ENCODE results near the gene PEX16. TPM values are rescaled to one million over a fixed set of nuclear protein-coding genes. Genes with fewer than 3 reads are reported as not detected.
A peak's percentile ranks its signal among the peaks of the same experiment; 100 is the strongest.

PEX16 gene
- polyA plus RNA-seq (2012; ENCODE audit: low read depth, missing spikeins), result 30.0 TPM

DNA sequence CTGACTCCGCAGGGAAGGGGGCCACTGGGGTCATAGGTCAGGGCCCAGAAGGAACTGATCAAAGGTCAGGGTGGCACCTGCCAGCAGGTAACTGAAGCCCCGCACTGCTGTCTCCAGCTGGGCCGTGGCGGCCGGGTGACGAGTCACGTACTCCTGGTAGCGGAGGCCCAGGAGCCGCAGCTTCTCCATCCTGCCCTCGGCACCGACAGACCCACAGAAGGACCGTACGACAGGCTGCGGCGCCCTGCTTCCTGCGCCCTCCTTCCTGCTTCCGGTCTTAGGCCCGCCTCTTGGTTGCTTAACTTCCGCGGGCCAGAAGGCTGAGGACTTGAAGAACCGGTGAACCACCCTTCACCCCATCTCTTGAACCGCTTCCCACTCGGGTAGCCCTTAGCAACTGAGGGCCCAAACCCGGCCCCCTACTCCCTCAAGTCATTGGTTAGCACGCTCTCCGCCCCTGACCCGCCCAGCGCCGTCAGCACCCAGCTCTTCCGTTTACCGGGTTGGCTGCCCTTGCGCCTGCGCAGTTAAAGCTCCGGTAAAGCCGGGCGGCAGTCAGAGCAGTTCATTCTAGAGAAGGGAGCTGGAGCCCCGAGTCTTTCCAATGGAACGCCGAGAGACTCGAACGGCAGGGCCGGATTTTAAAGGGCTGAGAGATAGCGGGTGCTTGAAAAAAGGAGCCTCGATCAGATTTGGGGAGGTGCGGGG is at the start of gene PEX16:
TSS of gene PEX16 (minus strand) at position 255 of the 708 bp plus-strand sequence. CDS start at position 189, 66 bp downstream.
- DNase-seq (ENCODE audit: insufficient read length, low spot score) (peak; percentile 98), FAIRE-seq (peak; percentile 92)
- no peak for TF ChIP-seq PAX5 (IDR thresholded peaks at IDR 0.05; ENCODE audit: insufficient read depth, low read length, severe bottlenecking)
- peak; percentile 91 for TF ChIP-seq POLR2A (IDR thresholded peaks at IDR 0.05; ENCODE audit: low read depth, low read length)
- peak; percentile 76 for TF ChIP-seq TAF1 (IDR thresholded peaks at IDR 0.05; ENCODE audit: low read depth, low read length)
- 0 out of 2 replicates have a peak, but pooled peaks have one; percentile 12 for TF ChIP-seq POU2F2 (IDR thresholded peaks at IDR 0.05; ENCODE audit: low read depth, low read length)
- TF ChIP-seq POLR2AphosphoS5 (IDR thresholded peaks at IDR 0.05; ENCODE audit: low read depth, low read length), result peak; percentile 95

DNA sequence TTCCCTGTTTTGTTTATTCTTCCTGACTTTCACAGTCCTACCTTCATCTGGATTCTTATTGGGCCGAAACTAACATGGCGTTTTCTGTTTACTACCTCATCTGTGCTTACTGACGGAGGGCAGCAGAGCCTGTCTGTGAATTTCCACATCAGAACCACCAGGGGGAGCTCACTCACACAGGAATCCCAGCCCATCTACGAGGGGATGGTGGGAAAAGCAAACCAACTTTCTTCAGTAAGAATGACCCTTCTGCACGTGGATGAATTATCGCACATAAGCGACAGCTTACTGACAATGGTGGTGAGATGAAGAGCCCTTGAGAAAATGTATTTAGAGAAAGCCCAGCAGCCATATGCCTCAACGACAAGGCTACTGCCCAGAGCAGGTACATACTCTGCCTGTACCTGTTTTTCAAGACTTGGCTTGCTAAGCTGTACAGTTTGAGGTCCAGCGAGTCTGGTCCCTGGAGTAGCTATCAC is 47.3 kb upstream of the PEX16 start:
- TF ChIP-seq TAF1 (IDR thresholded peaks at IDR 0.05; ENCODE audit: low read depth, low read length), result no peak
- TF ChIP-seq SPI1 (IDR thresholded peaks at IDR 0.05; ENCODE audit: low read depth, low read length), result no peak
- FAIRE-seq, result peak; percentile 98
- DNase-seq (ENCODE audit: insufficient read length, low spot score), result peak; percentile 36

DNA sequence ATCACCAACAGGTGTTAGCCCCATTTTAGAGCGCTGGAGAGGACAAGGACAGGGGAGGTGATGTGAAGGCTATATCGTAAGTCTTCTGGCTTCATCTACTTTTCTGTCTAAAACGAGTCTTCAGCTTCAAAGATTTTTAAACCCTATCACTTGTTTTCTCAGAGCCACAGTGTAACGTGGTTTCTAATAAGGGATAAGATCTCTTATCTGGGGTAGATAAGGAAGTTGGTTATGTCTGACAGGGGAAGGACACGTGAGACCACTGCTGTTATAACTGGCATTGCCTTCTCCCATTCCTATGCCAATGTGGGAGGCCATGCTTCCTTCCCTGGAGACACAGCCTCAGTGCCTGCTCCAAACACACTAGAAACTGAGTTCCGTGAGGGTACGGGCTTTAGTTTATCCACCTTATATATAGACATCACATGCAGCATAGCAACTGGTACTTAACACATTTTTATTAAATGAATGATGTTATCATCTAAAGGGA is 44.1 kb upstream of the PEX16 start:
- DNase-seq (ENCODE audit: insufficient read length, low spot score), result no peak
- TF ChIP-seq TAF1 (IDR thresholded peaks at IDR 0.05; ENCODE audit: low read depth, low read length), result no peak
- TF ChIP-seq PAX5 (IDR thresholded peaks at IDR 0.05; ENCODE audit: insufficient read depth, low read length, severe bottlenecking), result no peak
- no peak for TF ChIP-seq POU2F2 (IDR thresholded peaks at IDR 0.05; ENCODE audit: low read depth, low read length)
- no peak for TF ChIP-seq SPI1 (IDR thresholded peaks at IDR 0.05; ENCODE audit: low read depth, low read length)
- no peak for TF ChIP-seq POLR2AphosphoS5 (IDR thresholded peaks at IDR 0.05; ENCODE audit: low read depth, low read length)
- no peak for TF ChIP-seq POLR2A (IDR thresholded peaks at IDR 0.05; ENCODE audit: low read depth, low read length)
- FAIRE-seq, result peak; percentile 45

DNA sequence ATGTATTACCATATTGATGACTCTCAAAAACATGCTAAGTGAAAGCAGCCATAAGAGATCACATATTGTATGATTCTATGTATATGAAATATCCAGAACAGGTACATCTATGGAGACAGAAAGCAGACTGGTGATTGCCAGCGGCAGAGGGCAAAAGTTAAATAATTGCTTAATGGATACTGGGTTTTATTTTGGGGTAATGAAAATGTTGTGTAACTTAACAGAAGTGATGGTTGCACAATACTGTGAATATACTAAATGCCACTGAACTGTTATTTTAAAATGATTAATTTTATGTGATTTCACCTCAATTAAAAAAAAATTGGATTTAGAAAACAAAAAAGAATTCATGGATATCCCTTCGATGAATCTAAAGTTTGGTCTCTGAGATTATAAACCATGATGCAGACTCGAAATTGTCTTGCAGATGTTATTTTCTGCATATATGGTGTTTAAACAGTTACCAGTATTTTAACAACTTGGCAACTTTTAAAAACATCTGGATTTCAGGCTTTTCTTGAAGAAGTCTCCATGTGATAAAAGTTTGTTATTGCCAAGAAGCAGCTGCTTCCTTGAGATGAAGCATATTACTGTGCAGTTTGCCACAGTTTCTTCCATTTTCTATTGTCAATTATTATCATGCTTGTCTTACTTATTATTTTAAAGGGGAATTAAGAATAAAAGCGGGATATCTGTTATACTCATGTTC is 42.9 kb upstream of the PEX16 start:
- TF ChIP-seq SPI1 (IDR thresholded peaks at IDR 0.05; ENCODE audit: low read depth, low read length) (no peak), TAF1 (IDR thresholded peaks at IDR 0.05; ENCODE audit: low read depth, low read length) (no peak), PAX5 (IDR thresholded peaks at IDR 0.05; ENCODE audit: insufficient read depth, low read length, severe bottlenecking) (no peak), POLR2AphosphoS5 (IDR thresholded peaks at IDR 0.05; ENCODE audit: low read depth, low read length) (no peak), POU2F2 (IDR thresholded peaks at IDR 0.05; ENCODE audit: low read depth, low read length) (no peak), POLR2A (IDR thresholded peaks at IDR 0.05; ENCODE audit: low read depth, low read length) (no peak)
- FAIRE-seq, result no peak

DNA sequence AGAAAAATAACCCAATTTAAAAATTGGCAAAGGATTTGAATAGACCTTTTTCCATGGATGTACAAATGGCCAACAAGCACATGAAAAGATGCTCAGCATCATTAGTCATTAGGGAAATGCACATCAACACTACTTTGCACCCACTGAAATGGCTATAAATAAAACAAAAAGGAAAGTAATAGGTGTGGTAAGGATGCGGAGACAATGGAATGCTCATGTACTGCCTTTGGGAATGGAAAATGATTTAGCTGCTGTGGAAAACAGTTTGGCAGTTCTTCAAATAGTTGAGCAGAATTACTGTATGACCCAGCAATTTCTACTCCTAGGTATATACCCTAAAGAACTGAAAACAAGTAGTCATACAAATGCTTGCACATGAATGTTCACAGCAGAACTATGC is 42.2 kb upstream of the PEX16 start:
- FAIRE-seq (peak; percentile 20), DNase-seq (ENCODE audit: insufficient read length, low spot score) (no peak)
- TF ChIP-seq POLR2A (IDR thresholded peaks at IDR 0.05; ENCODE audit: low read depth, low read length) (no peak), SPI1 (IDR thresholded peaks at IDR 0.05; ENCODE audit: low read depth, low read length) (no peak), PAX5 (IDR thresholded peaks at IDR 0.05; ENCODE audit: insufficient read depth, low read length, severe bottlenecking) (no peak), TAF1 (IDR thresholded peaks at IDR 0.05; ENCODE audit: low read depth, low read length) (no peak), POLR2AphosphoS5 (IDR thresholded peaks at IDR 0.05; ENCODE audit: low read depth, low read length) (no peak), POU2F2 (IDR thresholded peaks at IDR 0.05; ENCODE audit: low read depth, low read length) (no peak)

More for the DNA sequence above, 42.9 kb upstream of the PEX16 start:
- no peak for DNase-seq (ENCODE audit: insufficient read length, low spot score)

DNA sequence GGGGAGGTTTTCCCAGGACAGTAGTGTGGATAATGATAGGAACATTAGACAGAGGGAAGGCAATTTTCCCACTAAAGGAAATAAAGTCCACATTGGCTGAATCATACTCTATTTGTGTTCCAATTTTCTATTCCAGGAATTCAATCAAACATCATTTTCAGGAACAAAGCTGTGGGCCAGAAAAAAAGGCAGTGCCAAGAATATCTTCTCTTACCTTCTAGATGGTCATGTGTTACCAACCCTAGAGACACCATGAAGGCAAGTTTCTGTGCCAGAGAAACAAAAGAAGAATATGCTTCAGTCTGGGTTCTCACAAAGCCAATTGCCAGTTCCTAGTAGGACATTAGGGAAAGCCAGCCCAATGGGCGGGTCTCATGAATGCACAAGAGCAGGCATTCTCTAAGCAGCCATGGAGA is 32.3 kb upstream of the PEX16 start:
- TF ChIP-seq SPI1 (IDR thresholded peaks at IDR 0.05; ENCODE audit: low read depth, low read length) (no peak), POLR2AphosphoS5 (IDR thresholded peaks at IDR 0.05; ENCODE audit: low read depth, low read length) (no peak), POLR2A (IDR thresholded peaks at IDR 0.05; ENCODE audit: low read depth, low read length) (no peak), POU2F2 (IDR thresholded peaks at IDR 0.05; ENCODE audit: low read depth, low read length) (no peak), PAX5 (IDR thresholded peaks at IDR 0.05; ENCODE audit: insufficient read depth, low read length, severe bottlenecking) (no peak), TAF1 (IDR thresholded peaks at IDR 0.05; ENCODE audit: low read depth, low read length) (no peak)
- FAIRE-seq, result no peak
- no peak for DNase-seq (ENCODE audit: insufficient read length, low spot score)

DNA sequence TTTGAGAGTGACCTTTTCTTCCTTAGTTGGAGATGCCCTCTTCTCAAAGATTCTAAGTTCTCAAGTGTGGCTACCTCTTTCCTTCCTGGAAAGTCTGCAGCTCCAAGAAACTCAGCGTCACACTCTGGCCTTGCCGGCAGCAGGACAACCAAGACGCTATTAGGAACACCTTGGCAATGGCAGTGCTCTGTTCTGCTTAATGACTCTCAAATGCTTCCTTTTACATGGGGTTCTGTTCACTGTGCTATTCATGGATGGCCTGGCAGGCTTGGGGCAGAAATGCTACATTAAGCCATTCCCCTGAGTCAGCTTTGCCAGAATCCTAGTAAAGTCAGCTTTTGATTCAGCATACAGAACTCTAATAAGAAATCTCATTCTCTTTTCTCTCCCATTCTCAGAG is 30.7 kb upstream of the PEX16 start:
- FAIRE-seq (no peak), DNase-seq (ENCODE audit: insufficient read length, low spot score) (no peak)
- TF ChIP-seq POU2F2 (IDR thresholded peaks at IDR 0.05; ENCODE audit: low read depth, low read length), result no peak

DNA sequence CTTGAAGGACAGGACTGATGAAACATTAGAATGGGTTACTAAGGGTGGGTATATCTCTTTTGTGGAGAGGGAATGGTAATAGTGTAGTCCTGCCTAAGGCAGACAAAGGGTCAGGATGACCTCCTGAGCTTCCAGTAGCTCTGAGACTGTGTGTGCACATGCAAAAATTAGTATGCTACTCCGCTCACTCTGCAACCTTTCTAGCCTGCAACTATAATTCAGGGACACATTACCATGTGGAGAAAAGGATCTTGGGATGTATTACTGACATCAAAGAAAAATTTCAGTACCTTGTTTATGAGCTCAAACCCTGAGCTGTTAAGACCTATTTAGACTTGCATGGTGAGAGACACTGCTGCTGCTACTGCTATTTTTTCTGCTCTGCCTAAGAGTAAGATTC is 30.2 kb upstream of the PEX16 start:
- no peak for DNase-seq (ENCODE audit: insufficient read length, low spot score)
- TF ChIP-seq POLR2AphosphoS5 (IDR thresholded peaks at IDR 0.05; ENCODE audit: low read depth, low read length), result no peak
- TF ChIP-seq POLR2A (IDR thresholded peaks at IDR 0.05; ENCODE audit: low read depth, low read length), result no peak
- TF ChIP-seq SPI1 (IDR thresholded peaks at IDR 0.05; ENCODE audit: low read depth, low read length), result no peak
- TF ChIP-seq TAF1 (IDR thresholded peaks at IDR 0.05; ENCODE audit: low read depth, low read length), result no peak
- no peak for TF ChIP-seq POU2F2 (IDR thresholded peaks at IDR 0.05; ENCODE audit: low read depth, low read length)
- no peak for TF ChIP-seq PAX5 (IDR thresholded peaks at IDR 0.05; ENCODE audit: insufficient read depth, low read length, severe bottlenecking)
- FAIRE-seq, result no peak

DNA sequence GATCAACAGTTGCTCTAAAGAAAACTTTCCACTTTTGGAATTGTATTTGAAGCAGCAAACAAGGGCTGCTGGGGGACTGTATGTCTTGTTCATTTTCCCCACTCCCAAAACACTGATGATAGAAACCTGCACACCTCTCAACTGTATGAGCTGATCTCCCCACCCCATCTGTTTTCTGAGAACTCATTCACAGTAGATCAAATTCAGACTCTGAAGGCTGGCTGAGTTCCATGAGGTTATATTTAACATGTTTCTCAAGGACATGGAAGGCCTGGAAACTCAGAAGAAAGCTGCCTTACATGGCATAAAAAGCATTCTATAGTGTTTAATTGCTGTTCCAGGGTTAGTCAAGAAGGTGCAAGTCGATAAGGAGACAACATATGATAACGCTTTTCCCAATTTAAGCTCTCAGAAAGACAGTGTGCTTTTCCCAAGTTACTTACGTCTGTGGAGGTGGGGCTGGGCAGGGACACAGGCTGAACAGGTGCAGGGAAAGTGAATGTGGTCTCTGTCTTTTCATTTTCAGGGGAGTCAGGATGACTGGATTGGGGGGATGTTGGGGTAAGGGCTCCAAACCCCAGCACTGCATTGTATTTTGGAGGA is 27.8 kb upstream of the PEX16 start:
- FAIRE-seq, result no peak
- no peak for TF ChIP-seq TAF1 (IDR thresholded peaks at IDR 0.05; ENCODE audit: low read depth, low read length)
- no peak for TF ChIP-seq POU2F2 (IDR thresholded peaks at IDR 0.05; ENCODE audit: low read depth, low read length)
- no peak for TF ChIP-seq PAX5 (IDR thresholded peaks at IDR 0.05; ENCODE audit: insufficient read depth, low read length, severe bottlenecking)
- no peak for TF ChIP-seq POLR2AphosphoS5 (IDR thresholded peaks at IDR 0.05; ENCODE audit: low read depth, low read length)
- no peak for TF ChIP-seq POLR2A (IDR thresholded peaks at IDR 0.05; ENCODE audit: low read depth, low read length)
- no peak for TF ChIP-seq SPI1 (IDR thresholded peaks at IDR 0.05; ENCODE audit: low read depth, low read length)

More for the DNA sequence above, 27.8 kb upstream of the PEX16 start:
- no peak for DNase-seq (ENCODE audit: insufficient read length, low spot score)
